CD8-positive, alpha-beta memory T cell (primary cell): Measurements from ENCODE around the gene PARP4. TPM values are rescaled to one million over a fixed set of nuclear protein-coding genes. Genes with fewer than 3 reads are reported as not detected.
"Not testable (repeated sequence)": the region's sequence is repeated elsewhere in the genome, so short reads cannot be mapped to it uniquely, and the experiment has no call there.

ENCODE experiments used
- CTCF ChIA-PET: fragments of 350-600 bp; sonication (Branson Sonifier 250); formaldehyde crosslinking; loops from one replicate; lab custom pipeline; 2021; ENCODE audit warnings: antibody characterized with exemption; lab: Charles Lee
- POLR2A ChIA-PET: fragments of 350-600 bp; sonication (Branson Sonifier 250); formaldehyde crosslinking; loops from one replicate; lab custom pipeline; 2021; ENCODE audit warnings: antibody characterized with exemption; lab: Charles Lee
- DNase-seq, 5 donors: peaks; one replicate each; pipeline versions ENCODE4 v3.0.0 to v3.0.0-alpha.2; 2020 to 2022; ENCODE audit warnings: mixed read lengths in 1 of 5
- H3K27ac ChIP-seq: one replicate; pipeline ENCODE4 v1.7.0; 2013; ENCODE audit warnings: low read depth, mild to moderate bottlenecking, low read length, moderate library complexity
- H3K27me3 ChIP-seq: 2 replicates; pipeline ENCODE4 v1.7.0; 2013; ENCODE audit warnings: low read length, mild to moderate bottlenecking; ENCODE audit not compliant: insufficient read depth, poor library complexity, severe bottlenecking
- H3K36me3 ChIP-seq: 2 replicates; pipeline ENCODE4 v1.7.0; 2013; ENCODE audit warnings: mild to moderate bottlenecking, low read length, moderate library complexity; ENCODE audit not compliant: insufficient read depth
- H3K4me1 ChIP-seq: 2 replicates; pipeline ENCODE4 v1.7.0; 2013; ENCODE audit warnings: mild to moderate bottlenecking, low read length, moderate library complexity; ENCODE audit not compliant: insufficient read depth
- H3K4me3 ChIP-seq: 2 replicates; pipeline ENCODE4 v1.7.0; 2013; ENCODE audit warnings: mild to moderate bottlenecking, low read length
- H3K9me3 ChIP-seq: 2 replicates; pipeline ENCODE4 v1.7.0; 2013; ENCODE audit warnings: mild to moderate bottlenecking, low read length
- H3K27ac Mint-ChIP-seq, 8 donors: one replicate each; pipeline ENCODE4 v1.8.0; 2020 to 2021; ENCODE audit warnings: mixed read lengths in 8 of 8, mild to moderate bottlenecking in 6 of 8, inconsistent platforms in 3 of 8, moderate library complexity in 3 of 8
- H3K27me3 Mint-ChIP-seq, 2 donors: one replicate each; pipeline ENCODE4 v1.8.0; 2020 to 2021; ENCODE audit warnings: mixed read lengths in 2 of 2, mild to moderate bottlenecking in 1 of 2, moderate library complexity in 1 of 2
- H3K36me3 Mint-ChIP-seq, 3 donors: one replicate each; pipeline ENCODE4 v1.8.0; 2020 to 2021; ENCODE audit warnings: mixed read lengths in 3 of 3, inconsistent platforms in 1 of 3, mild to moderate bottlenecking in 1 of 3
- H3K4me1 Mint-ChIP-seq, 3 donors: one replicate each; pipeline ENCODE4 v1.8.0; 2020 to 2021; ENCODE audit warnings: mixed read lengths in 3 of 3, inconsistent platforms in 1 of 3, mild to moderate bottlenecking in 1 of 3
- H3K4me3 Mint-ChIP-seq, 7 donors: one replicate each; pipeline ENCODE4 v1.8.0; 2020 to 2021; ENCODE audit warnings: mixed read lengths in 7 of 7, mild to moderate bottlenecking in 6 of 7, moderate library complexity in 4 of 7, inconsistent platforms in 2 of 7
- H3K9me3 Mint-ChIP-seq, 5 donors: one replicate each; pipeline ENCODE4 v1.8.0; 2020 to 2022; ENCODE audit warnings: mixed read lengths in 5 of 5, mild to moderate bottlenecking in 3 of 5, moderate library complexity in 2 of 5, inconsistent platforms in 1 of 5
- polyA plus RNA-seq: library from polyadenylated mRNA; unstranded; fragments of 300-500 nt; fragmentation: Illumina TruSeq; gene quantifications from one replicate; pipeline ENCODE4 v1.2.3, GENCODE V29; 2021
- total RNA-seq, 2 experiments: library from RNA; stranded (reverse); gene quantifications; one replicate each; pipeline ENCODE4 v1.2.3, GENCODE V29; 2021

The PARP4 gene
- total and polyA plus RNA-seq, 3 experiments from 2014 or later, result 37.4 to 59.7 (median 38.7) TPM

- DNase-seq, result no peak
- no peaks in the 10 kb centered on the region for H3K4me1 ChIP-seq
- no peak overlapping the region for H3K4me3 ChIP-seq
- H3K36me3 ChIP-seq, result peaks cover 46% of the 10 kb centered on the region
- H3K27ac ChIP-seq, result no peak overlapping the region
- Mint-ChIP-seq H3K4me1 (peaks cover 21 to 26% (median 23%) of the 10 kb centered on the region in 3 donors), H3K9me3 (no peaks in the 10 kb centered on the region), H3K27me3 (no peaks in the 10 kb centered on the region), H3K36me3 (peaks cover 5 to 89% (median 15%) of the 10 kb centered on the region in 3 donors), H3K27ac (peak overlapping the region in 4 of 8 donors; percentile 28 to 71 (median 57)), H3K4me3 (peak overlapping the region in 1 of 7 donors; percentile 26)
- no peaks in the 10 kb centered on the region for H3K27me3 ChIP-seq
- CTCF ChIA-PET, result no interaction called here
- POLR2A ChIA-PET, result no interaction called here
- H3K9me3 ChIP-seq, result no peaks in the 10 kb centered on the region
These were observed 53.8 kb downstream of the PARP4 start for GRCh38 chr13:24458736-24459135.

- H3K27ac ChIP-seq, result no peak overlapping the region
- Mint-ChIP-seq H3K27ac (peak overlapping the region in 1 of 8 donors; percentile 64), H3K9me3 (no peaks in the 10 kb centered on the region), H3K4me1 (peaks cover 7 to 10% (median 10%) of the 10 kb centered on the region in 3 donors), H3K4me3 (no peak overlapping the region), H3K36me3 (peaks cover 5 to 87% (median 17%) of the 10 kb centered on the region in 3 donors), H3K27me3 (no peaks in the 10 kb centered on the region)
- no peak for DNase-seq
- no peaks in the 10 kb centered on the region for H3K4me1 ChIP-seq
- POLR2A ChIA-PET, result no interaction called here
- no peaks in the 10 kb centered on the region for H3K9me3 ChIP-seq
- CTCF ChIA-PET, result no interaction called here
- H3K36me3 ChIP-seq, result peaks cover 49% of the 10 kb centered on the region
- H3K27me3 ChIP-seq, result no peaks in the 10 kb centered on the region
- no peak overlapping the region for H3K4me3 ChIP-seq
These were observed 56.2 kb downstream of the PARP4 start for GRCh38 chr13:24456396-24456795.

DNA sequence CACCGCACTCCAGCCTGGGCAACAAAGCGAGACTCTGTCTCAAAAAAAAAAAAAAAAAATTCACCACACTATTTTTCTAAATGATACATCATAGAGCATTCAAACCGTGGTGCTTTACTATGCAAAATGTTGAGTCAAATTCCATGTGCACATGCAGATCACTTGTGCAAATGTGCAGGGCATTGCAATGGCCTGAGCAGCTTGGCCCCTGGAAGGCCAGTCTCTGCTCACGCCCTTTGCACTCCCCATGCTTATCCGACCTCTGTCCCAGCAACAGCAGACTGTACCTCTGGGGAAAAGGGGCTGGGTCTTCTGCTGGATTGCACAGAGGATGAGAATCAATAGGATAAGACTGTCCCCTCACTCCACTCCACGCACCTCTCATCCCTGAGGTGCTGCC is 58.5 kb downstream of the PARP4 start:
- peaks cover 1 to 6% (median 4%) of the 10 kb centered on the region in 3 donors for H3K4me1 Mint-ChIP-seq
- no peak overlapping the region for H3K4me3 Mint-ChIP-seq
- H3K9me3 Mint-ChIP-seq, result no peaks in the 10 kb centered on the region
- Histone ChIP-seq H3K4me1 (no peaks in the 10 kb centered on the region), H3K27ac (no peak overlapping the region), H3K4me3 (no peak overlapping the region), H3K9me3 (no peaks in the 10 kb centered on the region), H3K27me3 (no peaks in the 10 kb centered on the region), H3K36me3 (peaks cover 45% of the 10 kb centered on the region)
- CTCF ChIA-PET, result no interaction called here
- peaks cover 9 to 85% (median 16%) of the 10 kb centered on the region in 3 donors for H3K36me3 Mint-ChIP-seq
- no peak for DNase-seq
- POLR2A ChIA-PET, result no interaction called here
- no peaks in the 10 kb centered on the region for H3K27me3 Mint-ChIP-seq
- no peak overlapping the region for H3K27ac Mint-ChIP-seq

DNA sequence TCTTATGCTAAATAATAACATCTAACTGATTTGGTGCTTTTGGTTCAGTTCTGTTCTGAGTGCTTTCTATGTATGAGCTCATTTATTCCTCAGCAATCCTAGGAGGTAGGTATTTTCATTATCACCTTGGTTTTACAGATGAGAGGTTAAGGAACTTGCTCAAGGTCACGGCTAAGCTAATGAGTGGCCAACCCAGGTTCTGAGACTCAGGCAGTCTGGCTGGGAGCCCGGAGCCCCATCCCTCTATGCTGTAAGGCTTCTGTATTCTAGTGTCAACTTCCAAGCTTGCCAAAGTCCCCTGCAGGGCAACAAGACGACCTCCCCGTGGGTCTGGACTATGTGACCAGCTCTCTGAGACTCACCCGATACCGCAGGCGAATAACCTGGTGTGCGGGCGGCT is 60.5 kb downstream of the PARP4 start:
- Mint-ChIP-seq H3K36me3 (peaks cover 9 to 88% (median 20%) of the 10 kb centered on the region in 3 donors), H3K4me1 (no peaks in the 10 kb centered on the region), H3K9me3 (no peaks in the 10 kb centered on the region), H3K4me3 (no peak overlapping the region), H3K27me3 (no peaks in the 10 kb centered on the region), H3K27ac (peak overlapping the region in 1 of 8 donors; percentile 51)
- no peak for DNase-seq
- Histone ChIP-seq H3K4me1 (no peaks in the 10 kb centered on the region), H3K4me3 (no peak overlapping the region), H3K27me3 (no peaks in the 10 kb centered on the region), H3K27ac (no peak overlapping the region), H3K36me3 (peaks cover 40% of the 10 kb centered on the region), H3K9me3 (no peaks in the 10 kb centered on the region)
- ChIA-PET POLR2A (no interaction called here), CTCF (no interaction called here)

GRCh38 chr13:24450530-24450929 is 62.0 kb downstream of the PARP4 start:
- Histone ChIP-seq H3K9me3 (no peaks in the 10 kb centered on the region), H3K4me1 (no peaks in the 10 kb centered on the region), H3K36me3 (peaks cover 37% of the 10 kb centered on the region), H3K27me3 (no peaks in the 10 kb centered on the region), H3K4me3 (no peak overlapping the region), H3K27ac (no peak overlapping the region)
- Mint-ChIP-seq H3K4me3 (no peak overlapping the region), H3K9me3 (no peaks in the 10 kb centered on the region), H3K4me1 (no peaks in the 10 kb centered on the region), H3K36me3 (peaks cover 14 to 90% (median 26%) of the 10 kb centered on the region in 3 donors), H3K27ac (peak overlapping the region in 3 of 8 donors; percentile 42 to 82 (median 74)), H3K27me3 (no peaks in the 10 kb centered on the region)
- CTCF ChIA-PET, result no interaction called here
- POLR2A ChIA-PET, result no interaction called here
- no peak for DNase-seq

- H3K9me3 Mint-ChIP-seq, result not testable (repeated sequence)
These were observed 67.7 kb downstream of the PARP4 start for GRCh38 chr13:24444851-24445250.

DNA sequence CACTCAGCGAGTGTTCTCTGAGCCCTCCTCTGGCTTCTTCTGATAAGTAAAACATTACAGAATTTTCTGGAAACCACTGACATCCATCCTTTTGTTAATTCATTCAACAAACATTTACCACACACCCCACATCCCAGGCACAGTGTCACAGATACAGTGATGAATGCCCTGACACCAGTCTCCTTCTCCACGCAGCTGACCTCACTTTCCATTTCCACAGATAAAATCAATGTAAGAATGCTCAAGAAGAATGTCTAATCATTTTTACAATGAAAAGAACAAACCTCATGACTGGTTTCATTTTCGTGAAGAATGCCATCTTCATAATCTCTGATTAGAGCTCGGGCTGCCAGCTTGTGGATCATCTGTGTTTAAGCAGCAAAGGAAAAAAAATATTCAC is 69.2 kb downstream of the PARP4 start:
- CTCF ChIA-PET, result no interaction called here

More at GRCh38 chr13:24444851-24445250, 67.7 kb downstream of the PARP4 start:
- H3K4me1 ChIP-seq, H3K27ac Mint-ChIP-seq, POLR2A ChIA-PET, H3K9me3 ChIP-seq, H3K4me3 ChIP-seq, H3K27me3 ChIP-seq, H3K27ac ChIP-seq, H3K4me3 Mint-ChIP-seq, CTCF ChIA-PET, DNase-seq, H3K4me1 Mint-ChIP-seq, H3K27me3 Mint-ChIP-seq: not testable (repeated sequence)
- H3K36me3 Mint-ChIP-seq, result peaks cover 11 to 95% (median 34%) of the 10 kb centered on the region in 3 donors
- H3K36me3 ChIP-seq, result peaks cover 15% of the 10 kb centered on the region

GRCh38 chr13:24426045-24426444 is 86.5 kb downstream of the PARP4 start:
- peaks cover 17% of the 10 kb centered on the region for H3K36me3 ChIP-seq
- H3K4me1 Mint-ChIP-seq, H3K4me3 ChIP-seq, POLR2A ChIA-PET, H3K27me3 Mint-ChIP-seq, H3K9me3 Mint-ChIP-seq, H3K4me3 Mint-ChIP-seq, H3K9me3 ChIP-seq, H3K27ac Mint-ChIP-seq, DNase-seq, H3K27ac ChIP-seq, H3K4me1 ChIP-seq, H3K27me3 ChIP-seq: not testable (repeated sequence)
- peaks cover 26 to 72% (median 35%) of the 10 kb centered on the region in 3 donors for H3K36me3 Mint-ChIP-seq
- CTCF ChIA-PET, result interaction anchor here (0.6 kb wide), 1 partner anchor 238 kb away, joined by 3 read pairs; no protein-coding TSS in a partner anchor

More for the DNA sequence above, 69.2 kb downstream of the PARP4 start:
- H3K4me1 Mint-ChIP-seq, result no peaks in the 10 kb centered on the region
- H3K27ac ChIP-seq, result no peak overlapping the region
- no peaks in the 10 kb centered on the region for H3K27me3 ChIP-seq
- H3K36me3 ChIP-seq, result peaks cover 19% of the 10 kb centered on the region
- H3K4me3 ChIP-seq, result no peak overlapping the region
- H3K9me3 Mint-ChIP-seq, result no peaks in the 10 kb centered on the region
- peak overlapping the region in 2 of 8 donors; percentile 43 to 74 for H3K27ac Mint-ChIP-seq
- H3K36me3 Mint-ChIP-seq, result peaks cover 15 to 96% (median 33%) of the 10 kb centered on the region in 3 donors
- no peaks in the 10 kb centered on the region for H3K9me3 ChIP-seq
- POLR2A ChIA-PET, result interaction anchor here (0.9 kb wide), 1 partner anchor 9 kb away, joined by 3 read pairs; no protein-coding TSS in a partner anchor
- no peak overlapping the region for H3K4me3 Mint-ChIP-seq
- no peaks in the 10 kb centered on the region for H3K27me3 Mint-ChIP-seq
- H3K4me1 ChIP-seq, result no peaks in the 10 kb centered on the region
- no peak for DNase-seq
